ENCODE results near the gene RBM15B.

RBM15B gene

GRCh38 chr3:51389423-51390183, 1.5 kb upstream of the RBM15B start:
- in situ Hi-C loops (cut with HindIII; ENCODE audit: low sequenced_read_pairs), result loop anchor here (25.0 kb wide), 1 partner anchor 1052 kb away; the partner anchor contains the start of genes RASSF1, TUSC2 and ZMYND10

- in situ Hi-C loops (cut with HindIII; ENCODE audit: low sequenced_read_pairs), result loop anchor here (25.0 kb wide), 1 partner anchor 1053 kb away; the partner anchor contains the start of genes RASSF1, TUSC2 and ZMYND10
Observed at GRCh38 chr3:51390246-51391074, 625 bp upstream of the RBM15B start.

- in situ Hi-C loops (cut with HindIII; ENCODE audit: low sequenced_read_pairs), result loop anchor here (25.0 kb wide), 1 partner anchor 1054 kb away; the partner anchor contains the start of genes RASSF1, TUSC2 and ZMYND10
Observed at GRCh38 chr3:51391566-51392354, 675 bp downstream of the RBM15B start.

GRCh38 chr3:51392355-51393133, 1.5 kb downstream of the RBM15B start:
- in situ Hi-C loops (cut with HindIII; ENCODE audit: low sequenced_read_pairs), result loop anchor here (25.0 kb wide), 1 partner anchor 1055 kb away; the partner anchor contains the start of genes RASSF1, TUSC2 and ZMYND10

GRCh38 chr3:51393134-51393495, 2.0 kb downstream of the RBM15B start:
- in situ Hi-C loops (cut with HindIII; ENCODE audit: low sequenced_read_pairs), result loop anchor here (25.0 kb wide), 1 partner anchor 1056 kb away; the partner anchor contains the start of genes RASSF1, TUSC2 and ZMYND10

GRCh38 chr3:51393564-51393963, 2.5 kb downstream of the RBM15B start:
- in situ Hi-C loops (cut with HindIII; ENCODE audit: low sequenced_read_pairs), result loop anchor here (25.0 kb wide), 1 partner anchor 1056 kb away; the partner anchor contains the start of genes RASSF1, TUSC2 and ZMYND10

GRCh38 chr3:51394541-51394940, 3.5 kb downstream of the RBM15B start:
- in situ Hi-C loops (cut with HindIII; ENCODE audit: low sequenced_read_pairs), result loop anchor here (25.0 kb wide), 1 partner anchor 1057 kb away; the partner anchor contains the start of genes RASSF1, TUSC2 and ZMYND10

- in situ Hi-C loops (cut with HindIII; ENCODE audit: low sequenced_read_pairs), result loop anchor here (25.0 kb wide), 1 partner anchor 1058 kb away; the partner anchor contains the start of genes RASSF1, TUSC2 and ZMYND10
Observed at GRCh38 chr3:51395493-51396213, 4.6 kb downstream of the RBM15B start.

GRCh38 chr3:51396401-51396800, 5.3 kb downstream of the RBM15B start:
- in situ Hi-C loops (cut with HindIII; ENCODE audit: low sequenced_read_pairs), result loop anchor here (25.0 kb wide), 1 partner anchor 1059 kb away; the partner anchor contains the start of genes RASSF1, TUSC2 and ZMYND10

- in situ Hi-C loops (cut with HindIII; ENCODE audit: low sequenced_read_pairs), result loop anchor here (25.0 kb wide), 1 partner anchor 1060 kb away; the partner anchor contains the start of genes RASSF1, TUSC2 and ZMYND10
Observed at GRCh38 chr3:51397392-51397791, 6.3 kb downstream of the RBM15B start.

- in situ Hi-C loops (cut with HindIII; ENCODE audit: low sequenced_read_pairs), result loop anchor here (25.0 kb wide), 1 partner anchor 1061 kb away; the partner anchor contains the start of genes RASSF1, TUSC2 and ZMYND10
Observed at GRCh38 chr3:51398595-51399310, 7.7 kb downstream of the RBM15B start.

GRCh38 chr3:51400166-51400565, 9.1 kb downstream of the RBM15B start:
- in situ Hi-C loops (cut with HindIII; ENCODE audit: low sequenced_read_pairs), result no loop called here

- in situ Hi-C loops (cut with HindIII; ENCODE audit: low sequenced_read_pairs), result no loop called here
Observed at GRCh38 chr3:51401735-51402134, 10.7 kb downstream of the RBM15B start.

- in situ Hi-C loops (cut with HindIII; ENCODE audit: low sequenced_read_pairs), result no loop called here
Observed at GRCh38 chr3:51403675-51404074, 12.6 kb downstream of the RBM15B start.

- in situ Hi-C loops (cut with HindIII; ENCODE audit: low sequenced_read_pairs), result loop anchor here (5.0 kb wide), 1 partner anchor 34 kb away; no protein-coding TSS in a partner anchor
Observed at GRCh38 chr3:51408021-51408420, 16.9 kb downstream of the RBM15B start.

GRCh38 chr3:51408813-51409212, 17.7 kb downstream of the RBM15B start:
- in situ Hi-C loops (cut with HindIII; ENCODE audit: low sequenced_read_pairs), result loop anchor here (5.0 kb wide), 1 partner anchor 33 kb away; no protein-coding TSS in a partner anchor

- in situ Hi-C loops (cut with HindIII; ENCODE audit: low sequenced_read_pairs), result no loop called here
Observed at GRCh38 chr3:51422211-51422610, 31.1 kb downstream of the RBM15B start.

- in situ Hi-C loops (cut with HindIII; ENCODE audit: low sequenced_read_pairs), result no loop called here
Observed at GRCh38 chr3:51426921-51427320, 35.8 kb downstream of the RBM15B start.
